PC-9 (cell line): ENCODE measurements around the gene DOCK9.

ENCODE experiments used
- CTCF ChIP-seq: fragments of 200-600 bp; sonication (generic); conservative IDR thresholded peaks from 2 replicates; pipeline ENCODE4 v1.6.1; 2017; ENCODE audit warnings: mixed run types, antibody characterized with exemption, mild to moderate bottlenecking, moderate library complexity
- EZH2 ChIP-seq: fragments of 200-600 bp; sonication (generic); IDR thresholded peaks from 2 replicates; pipeline ENCODE4 v1.8.0; 2017; ENCODE audit warnings: antibody characterized with exemption, low read depth

GRCh38 chr13:98985591-98985990 lies 7.7 kb upstream of the DOCK9 start:
- no peak for TF ChIP-seq CTCF
- TF ChIP-seq EZH2 = no peak
